AG08396 (cell line): ENCODE measurements around the gene STK11.

Experiments used
- DNase-seq: peaks from one replicate; pipeline ENCODE4 v3.0.0; 2012; ENCODE audit warnings: low spot score, mixed read lengths

Gene STK11

GRCh38 chr19:1274081-1274851, 68.7 kb downstream of the STK11 start:
- DNase-seq, result no peak

GRCh38 chr19:1274852-1275259, 69.3 kb downstream of the STK11 start:
- no peak for DNase-seq

GRCh38 chr19:1275260-1275975, 69.8 kb downstream of the STK11 start, which contains the start of gene FAM174C:
Gene FAM174C (plus strand): TSS chr19:1275530. CDS start chr19:1275550, 20 bp downstream.
- DNase-seq, result peak; percentile 98

GRCh38 chr19:1275976-1276627, 70.5 kb downstream of the STK11 start:
- DNase-seq, result no peak

GRCh38 chr19:1276628-1277022, 71.0 kb downstream of the STK11 start:
- no peak for DNase-seq

- no peak for DNase-seq
These were observed 71.5 kb downstream of the STK11 start for GRCh38 chr19:1277061-1277460.
